SK-N-SH treated with all-trans-retinoic acid at 6 μM for 48 hours (cell line): ENCODE data around the gene PRX.

Source experiments
- ATAC-seq: fragments of 200-7000 bp; cut with Tn5 transposase; 3 replicates; pipeline ENCODE4 v1.9.1; 2020; ENCODE audit warnings: mild to moderate bottlenecking, moderate library complexity
- ARNTL ChIP-seq: fragments of 450-650 bp; formaldehyde crosslinking; IDR thresholded peaks from 2 replicates; pipeline ENCODE4 v1.5.0; 2020; ENCODE audit warnings: low read depth, mild to moderate bottlenecking, moderate library complexity, borderline replicate concordance
- BACH2 ChIP-seq: fragments of 250-450 bp; sonication (Bioruptor Pico); IDR thresholded peaks from 2 replicates; pipeline ENCODE4 v1.9.0; 2021; ENCODE audit warnings: mild to moderate bottlenecking, borderline replicate concordance
- CSDC2 ChIP-seq: fragments of 250-450 bp; sonication (Bioruptor Pico); IDR thresholded peaks from 2 replicates; pipeline ENCODE4 v1.5.0; 2020; ENCODE audit warnings: mild to moderate bottlenecking, moderate library complexity
- CSRNP3 ChIP-seq: fragments of 250-450 bp; sonication (Bioruptor Pico); IDR thresholded peaks from 2 replicates; pipeline ENCODE4 v1.5.1; 2021; ENCODE audit warnings: mild to moderate bottlenecking, moderate library complexity
- ESRRG ChIP-seq: fragments of 250-450 bp; sonication (Bioruptor Pico); IDR thresholded peaks from 2 replicates; pipeline ENCODE4 v1.6.1; 2021; ENCODE audit warnings: mild to moderate bottlenecking
- GLIS3 ChIP-seq: fragments of 250-450 bp; sonication (Bioruptor Pico); IDR thresholded peaks from 2 replicates; pipeline ENCODE4 v1.5.0; 2020; ENCODE audit warnings: mild to moderate bottlenecking, moderate library complexity
- ISL1 ChIP-seq: fragments of 250-450 bp; sonication (Bioruptor Pico); IDR thresholded peaks from 2 replicates; pipeline ENCODE4 v2.1.2; 2022; ENCODE audit warnings: mild to moderate bottlenecking, moderate library complexity
- OSR1 ChIP-seq: fragments of 250-450 bp; sonication (Bioruptor Pico); IDR thresholded peaks from 2 replicates; pipeline ENCODE4 v1.8.0; 2022; ENCODE audit warnings: moderate library complexity, mild to moderate bottlenecking, inconsistent platforms
- PATZ1 ChIP-seq: fragments of 250-450 bp; sonication (Bioruptor Pico); IDR thresholded peaks from 2 replicates; pipeline ENCODE4 v1.8.0; 2020; ENCODE audit warnings: mild to moderate bottlenecking, moderate library complexity, borderline replicate concordance
- POU6F1 ChIP-seq: fragments of 250-450 bp; sonication (Bioruptor Pico); IDR thresholded peaks from 2 replicates; pipeline ENCODE4 v1.8.0; 2021; ENCODE audit warnings: low read depth, mild to moderate bottlenecking, moderate library complexity, borderline replicate concordance
- PPARA ChIP-seq: fragments of 250-450 bp; sonication (Bioruptor Pico); IDR thresholded peaks from 2 replicates; pipeline ENCODE4 v1.5.0; 2020; ENCODE audit warnings: mild to moderate bottlenecking, borderline replicate concordance
- RARB ChIP-seq: fragments of 250-450 bp; sonication (Bioruptor Pico); IDR thresholded peaks from 2 replicates; pipeline ENCODE4 v1.8.0; 2021; ENCODE audit warnings: mild to moderate bottlenecking, moderate library complexity
- SNAI2 ChIP-seq: fragments of 250-450 bp; sonication (Bioruptor Pico); IDR thresholded peaks from 2 replicates; pipeline ENCODE4 v1.5.0; 2020; ENCODE audit warnings: mild to moderate bottlenecking, moderate library complexity
- TCF4 ChIP-seq: fragments of 250-450 bp; sonication (Bioruptor Pico); IDR thresholded peaks from 2 replicates; pipeline ENCODE4 v1.8.0; 2021; ENCODE audit warnings: mild to moderate bottlenecking, moderate library complexity, borderline replicate concordance
- ZC3H10 ChIP-seq: fragments of 250-450 bp; sonication (Bioruptor Pico); IDR thresholded peaks from 2 replicates; pipeline ENCODE4 v1.5.1; 2021; ENCODE audit warnings: mild to moderate bottlenecking, moderate library complexity
- ZFP3 ChIP-seq: fragments of 250-450 bp; sonication (Bioruptor Pico); IDR thresholded peaks from 2 replicates; pipeline ENCODE4 v1.5.0; 2020; ENCODE audit warnings: mild to moderate bottlenecking, moderate library complexity
- ZFP30 ChIP-seq: fragments of 450-650 bp; formaldehyde crosslinking; IDR thresholded peaks from 2 replicates; pipeline ENCODE4 v1.5.0; 2022; ENCODE audit warnings: mild to moderate bottlenecking, moderate library complexity
- ZNF565 ChIP-seq: fragments of 450-650 bp; formaldehyde crosslinking; conservative IDR thresholded peaks from 2 replicates; pipeline ENCODE4 v1.5.0; 2020; ENCODE audit warnings: low read depth, mild to moderate bottlenecking, moderate library complexity
- ZNF70 ChIP-seq: fragments of 450-650 bp; formaldehyde crosslinking; IDR thresholded peaks from 2 replicates; pipeline ENCODE4 v1.5.0; 2020; ENCODE audit warnings: mild to moderate bottlenecking, moderate library complexity
- ZNF8 ChIP-seq: fragments of 450-650 bp; formaldehyde crosslinking; IDR thresholded peaks from 2 replicates; pipeline ENCODE4 v1.5.0; 2020; ENCODE audit warnings: mild to moderate bottlenecking, moderate library complexity

The PRX gene

GRCh38 chr19:40360708-40361241 is 52.4 kb downstream of the PRX start (continued):
- no peak for TF ChIP-seq PATZ1 (CRISPR knock-in tag)
- TF ChIP-seq ZNF70 (CRISPR knock-in tag), result no peak
- no peak for TF ChIP-seq GLIS3 (CRISPR knock-in tag)
- TF ChIP-seq TCF4 (CRISPR knock-in tag), result no peak
- TF ChIP-seq, all 23 proteins: peak for 0

- ATAC-seq, result no peak
- TF ChIP-seq BACH2 (CRISPR knock-in tag) (no peak), GLIS3 (CRISPR knock-in tag) (no peak), CSDC2 (no peak), ESRRG (CRISPR knock-in tag) (no peak), ZNF70 (CRISPR knock-in tag) (no peak), ZNF8 (CRISPR knock-in tag) (no peak), SNAI2 (CRISPR knock-in tag) (no peak), PPARA (CRISPR knock-in tag) (no peak), PATZ1 (CRISPR knock-in tag) (no peak), POU6F1 (CRISPR knock-in tag) (no peak), ZC3H10 (CRISPR knock-in tag) (no peak), ZFP30 (CRISPR knock-in tag) (no peak), CSRNP3 (CRISPR knock-in tag) (no peak)
Measured at GRCh38 chr19:40360020-40360707, 53.0 kb downstream of the PRX start.

- TF ChIP-seq PATZ1 (CRISPR knock-in tag) (no peak), OSR1 (no peak), ZFP30 (CRISPR knock-in tag) (no peak), CSRNP3 (CRISPR knock-in tag) (no peak), SNAI2 (CRISPR knock-in tag) (no peak), TCF4 (CRISPR knock-in tag) (no peak), CSDC2 (no peak), GLIS3 (CRISPR knock-in tag) (no peak), PPARA (CRISPR knock-in tag) (no peak), ZC3H10 (CRISPR knock-in tag) (no peak), ZNF70 (CRISPR knock-in tag) (no peak), ARNTL (CRISPR knock-in tag) (no peak), POU6F1 (CRISPR knock-in tag) (no peak), ZNF565 (CRISPR knock-in tag) (no peak), RARB (CRISPR knock-in tag) (no peak), ISL1 (no peak), ZFP3 (no peak), BACH2 (CRISPR knock-in tag) (no peak), ZNF8 (CRISPR knock-in tag) (no peak)
- ATAC-seq, result no peak
Measured at GRCh38 chr19:40358773-40359172, 54.4 kb downstream of the PRX start.
